NCI-H2227 (cell line): ENCODE data around the gene RPS4Y1.

ENCODE experiments used
- DNase-seq: peaks from one replicate; lab custom pipeline; 2025; ENCODE audit not compliant: unreplicated experiment; lab: John Stamatoyannopoulos, UW

The RPS4Y1 gene

DNA sequence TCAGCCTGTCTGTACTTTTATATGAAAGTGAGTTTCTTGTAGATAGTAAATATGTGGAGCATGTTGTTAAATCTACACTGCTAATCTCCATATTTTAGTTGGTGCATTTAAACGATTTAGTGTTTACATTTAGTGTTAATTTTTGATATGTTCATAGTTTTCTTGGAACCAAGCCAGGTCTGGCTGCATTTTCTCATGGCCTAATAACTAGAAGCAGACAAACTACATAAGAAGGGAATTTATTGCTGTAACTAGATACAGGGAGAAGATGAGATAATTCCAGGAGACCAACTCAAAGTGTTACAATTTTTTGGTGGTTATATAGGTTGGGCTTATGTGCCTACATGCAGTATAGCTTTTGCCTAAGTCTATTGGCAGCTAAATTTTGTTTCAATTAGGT lies 32.8 kb downstream of the RPS4Y1 start:
- no peak for DNase-seq

DNA sequence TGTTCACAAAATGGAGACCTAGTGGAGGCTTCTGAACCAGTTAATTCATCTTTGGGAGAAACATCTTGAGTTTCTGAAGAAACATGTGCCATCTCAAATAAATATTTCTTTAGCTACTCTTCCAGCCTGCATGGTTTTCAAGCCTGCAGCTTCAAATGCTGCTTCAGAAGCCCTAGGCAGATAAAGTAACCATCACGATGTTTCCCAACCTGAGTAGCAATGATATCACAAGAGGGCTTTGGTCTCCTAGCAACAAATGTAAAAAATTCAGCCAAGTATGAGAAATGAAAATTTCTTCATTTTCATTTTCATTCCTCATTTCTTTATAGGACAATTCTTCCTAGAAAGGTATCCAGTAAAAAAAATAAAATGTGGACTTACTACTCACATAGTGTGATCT lies 42.2 kb downstream of the RPS4Y1 start:
- DNase-seq, result no peak

DNA sequence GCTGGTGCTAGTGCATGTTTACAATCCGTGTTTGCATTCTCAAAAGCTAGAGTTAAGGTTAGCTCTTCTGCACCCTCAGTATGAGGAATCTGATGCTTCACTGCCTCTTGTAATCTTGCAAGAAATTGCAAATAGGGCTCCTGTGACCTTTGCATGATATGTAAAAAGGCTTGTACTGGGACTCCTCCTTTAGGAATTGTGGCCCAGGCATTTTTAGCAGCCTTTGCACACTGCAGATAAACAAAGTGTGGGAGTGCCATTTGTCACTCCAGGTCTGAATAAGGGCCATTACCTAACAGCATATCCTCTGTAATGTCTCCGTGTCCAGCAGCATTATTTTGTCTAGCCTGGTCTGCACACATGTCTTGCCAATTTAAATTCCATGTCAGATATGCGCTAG lies 44.5 kb downstream of the RPS4Y1 start:
- DNase-seq, result no peak

DNA sequence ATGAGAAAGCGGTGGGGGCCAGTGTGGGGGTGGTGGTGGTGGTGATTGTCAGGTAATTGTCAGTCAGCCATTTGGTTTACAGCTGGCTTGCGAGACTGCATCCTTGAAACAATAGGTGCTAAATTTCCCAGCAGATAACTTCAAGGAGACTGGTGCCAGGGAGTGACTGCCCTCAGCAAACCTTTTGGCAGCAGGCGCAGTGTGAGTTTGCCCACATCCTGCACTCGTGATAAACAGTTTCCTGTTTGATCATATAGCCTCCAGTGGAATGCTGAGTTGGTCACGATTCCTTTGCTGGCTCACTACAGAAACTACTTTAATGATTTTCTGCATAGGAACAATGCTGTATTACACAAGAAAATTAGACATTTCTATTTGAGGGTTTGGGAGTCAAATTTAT lies 46.0 kb downstream of the RPS4Y1 start:
- DNase-seq, result no peak

DNA sequence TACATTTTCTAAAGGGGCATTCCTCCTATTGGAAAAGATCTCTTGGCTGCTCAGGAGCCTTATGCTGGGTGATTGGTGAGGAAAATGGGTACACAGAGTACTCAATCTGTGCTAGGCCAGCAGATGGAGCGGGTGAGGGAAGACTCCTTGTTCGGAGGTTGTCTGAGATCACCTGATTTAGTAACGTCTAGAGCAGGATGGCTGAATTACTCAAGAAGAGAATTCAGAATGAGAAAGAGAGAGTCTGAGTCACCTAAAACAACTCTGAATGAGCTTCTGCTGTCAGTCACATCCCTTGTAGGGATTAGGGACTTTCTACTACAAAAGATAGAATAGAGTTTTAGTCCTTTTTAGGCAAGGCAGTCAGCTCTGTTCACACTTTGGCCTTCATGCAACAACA lies 46.6 kb downstream of the RPS4Y1 start:
- DNase-seq, result no peak

DNA sequence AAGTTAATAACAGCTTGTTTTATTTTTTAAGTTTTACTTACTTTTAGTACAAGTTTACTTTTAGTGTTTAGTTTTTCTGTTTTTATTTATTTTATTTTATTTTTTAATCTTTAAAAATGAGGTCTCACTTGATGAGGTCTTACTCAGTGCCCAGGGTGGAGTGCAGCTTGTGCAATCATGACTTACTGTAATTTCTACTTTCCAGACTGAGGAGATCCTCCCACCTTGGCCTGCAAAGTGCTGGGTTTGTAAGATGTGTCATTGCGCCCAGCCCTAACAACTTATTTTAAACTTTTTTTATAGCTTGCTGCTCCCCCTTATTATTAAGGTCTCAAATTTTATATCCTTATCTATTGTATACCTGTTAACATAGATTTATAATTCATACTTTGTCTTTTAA lies 52.1 kb downstream of the RPS4Y1 start:
- no peak for DNase-seq

DNA sequence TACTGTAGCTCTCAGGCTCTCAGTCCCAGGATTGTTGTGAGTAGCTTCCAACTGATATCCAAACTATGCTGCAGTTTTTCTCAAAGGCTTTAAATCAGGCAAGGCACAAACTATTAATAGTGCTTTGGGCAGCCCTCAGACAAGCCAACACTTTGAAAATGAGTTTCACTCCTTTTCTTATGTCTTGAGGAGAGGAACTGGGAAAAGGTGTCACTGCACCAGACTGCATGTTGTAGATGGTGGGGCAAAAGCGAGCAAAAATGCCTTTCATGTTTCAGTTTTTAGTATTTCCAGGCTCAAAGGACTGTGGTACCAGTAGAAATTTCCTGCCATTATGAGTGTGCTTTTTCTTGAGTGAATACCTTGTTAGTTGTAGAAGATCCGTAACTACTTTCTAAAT lies 54.6 kb downstream of the RPS4Y1 start:
- DNase-seq, result no peak

DNA sequence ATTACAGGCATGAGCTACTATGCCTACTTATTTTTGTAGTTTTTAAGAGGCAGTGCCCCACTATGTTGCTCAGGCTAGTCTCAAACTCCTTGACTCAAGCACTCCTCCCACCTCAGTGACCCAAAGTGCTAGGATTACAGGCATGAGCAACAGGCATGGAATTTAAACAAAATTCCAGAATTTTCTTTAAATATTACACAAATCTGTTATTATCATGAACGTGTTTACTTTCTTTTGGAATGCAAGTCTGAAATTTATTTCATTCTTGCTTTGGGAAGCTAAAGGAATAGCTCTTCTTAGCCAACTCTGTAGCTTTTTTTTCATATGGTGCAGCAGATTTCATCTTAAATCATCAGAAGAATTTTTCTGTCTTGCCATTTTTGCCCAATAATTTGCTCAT lies 66.0 kb downstream of the RPS4Y1 start:
- no peak for DNase-seq

DNA sequence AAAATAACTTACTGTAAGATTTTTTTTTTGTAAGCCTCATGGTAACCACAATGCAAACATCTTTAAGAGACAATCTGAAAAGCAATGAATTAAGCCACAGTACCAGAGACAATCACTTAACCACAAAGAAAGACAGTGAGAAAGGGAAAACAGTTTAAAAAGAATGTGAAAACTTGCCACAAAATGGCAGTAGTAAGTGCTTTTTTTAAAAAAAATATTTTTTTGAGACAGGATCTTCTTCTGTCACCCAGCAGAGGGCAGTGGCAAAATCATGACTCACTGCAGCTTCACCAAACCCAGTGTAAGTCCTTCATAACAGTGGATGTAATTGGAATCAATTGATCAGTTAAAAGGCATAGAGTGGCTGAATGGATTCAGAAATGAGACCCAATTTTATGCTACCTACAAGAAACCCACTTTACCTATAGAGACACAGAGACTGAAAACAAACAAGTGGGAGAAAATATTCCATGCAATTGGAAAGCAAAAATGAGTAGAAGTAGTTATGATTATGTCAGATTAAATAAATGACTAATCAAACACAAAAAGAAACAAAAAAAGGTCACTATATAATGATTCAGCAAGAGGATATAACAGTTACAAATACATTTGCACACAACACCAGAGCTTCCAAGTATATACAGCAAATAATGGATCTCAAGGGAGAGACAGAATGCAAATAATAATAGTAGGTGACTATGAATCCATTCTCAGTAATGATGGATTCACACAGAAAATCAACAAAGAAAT lies 71.8 kb downstream of the RPS4Y1 start:
- no peak for DNase-seq
